Measurements from ENCODE around the gene MAP4K1.

Gene MAP4K1

DNA sequence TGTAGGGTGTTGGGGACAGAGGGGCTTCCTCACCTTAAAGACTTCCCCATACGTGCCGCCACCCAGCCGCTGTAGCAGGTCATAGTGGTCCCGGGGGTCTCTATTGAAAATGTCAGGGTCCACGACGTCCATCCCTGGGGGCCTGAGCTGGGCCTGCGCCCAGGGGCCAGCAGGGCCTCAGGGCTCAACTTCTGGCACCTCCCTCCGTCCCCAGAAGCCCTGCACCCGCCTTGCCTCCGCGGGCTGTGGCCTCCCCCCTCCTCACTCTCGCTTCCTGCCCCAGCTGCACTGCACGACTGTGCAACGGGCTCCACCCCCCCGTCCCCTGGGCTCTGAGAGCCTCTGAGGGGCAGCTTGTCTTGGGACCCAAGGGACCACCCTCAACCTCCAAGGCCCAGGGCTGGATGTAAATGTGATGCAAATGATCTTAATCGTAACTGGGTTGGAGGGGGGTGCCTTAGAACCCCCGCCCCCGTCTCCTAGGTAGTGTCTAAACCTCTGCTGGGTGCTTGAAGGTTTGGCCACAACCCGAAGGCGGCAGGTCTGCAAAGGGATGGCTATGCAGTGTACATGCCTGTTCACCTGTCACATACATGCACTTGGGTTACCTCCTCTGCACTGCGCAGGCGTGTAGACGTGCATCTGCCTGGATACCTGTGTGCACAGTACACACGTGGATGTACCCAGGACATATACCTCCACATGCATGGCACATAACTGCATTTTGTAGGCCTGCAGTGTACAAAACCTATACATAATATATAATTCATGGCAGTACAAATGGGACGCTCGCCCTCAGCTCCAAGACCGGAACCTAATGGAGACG, at the start of gene MAP4K1:
Gene MAP4K1 (minus strand): TSS at position 190 of the 826 bp plus-strand sequence. CDS start 58 bp downstream, at position 132.
- peak; percentile 45 for DNase-seq (ENCODE audit: low read depth)
- TF ChIP-seq, protein P1, sequence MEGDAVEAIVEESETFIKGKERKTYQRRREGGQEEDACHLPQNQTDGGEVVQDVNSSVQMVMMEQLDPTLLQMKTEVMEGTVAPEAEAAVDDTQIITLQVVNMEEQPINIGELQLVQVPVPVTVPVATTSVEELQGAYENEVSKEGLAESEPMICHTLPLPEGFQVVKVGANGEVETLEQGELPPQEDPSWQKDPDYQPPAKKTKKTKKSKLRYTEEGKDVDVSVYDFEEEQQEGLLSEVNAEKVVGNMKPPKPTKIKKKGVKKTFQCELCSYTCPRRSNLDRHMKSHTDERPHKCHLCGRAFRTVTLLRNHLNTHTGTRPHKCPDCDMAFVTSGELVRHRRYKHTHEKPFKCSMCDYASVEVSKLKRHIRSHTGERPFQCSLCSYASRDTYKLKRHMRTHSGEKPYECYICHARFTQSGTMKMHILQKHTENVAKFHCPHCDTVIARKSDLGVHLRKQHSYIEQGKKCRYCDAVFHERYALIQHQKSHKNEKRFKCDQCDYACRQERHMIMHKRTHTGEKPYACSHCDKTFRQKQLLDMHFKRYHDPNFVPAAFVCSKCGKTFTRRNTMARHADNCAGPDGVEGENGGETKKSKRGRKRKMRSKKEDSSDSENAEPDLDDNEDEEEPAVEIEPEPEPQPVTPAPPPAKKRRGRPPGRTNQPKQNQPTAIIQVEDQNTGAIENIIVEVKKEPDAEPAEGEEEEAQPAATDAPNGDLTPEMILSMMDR (IDR thresholded peaks at IDR 0.05; ENCODE audit: insufficient read depth, low read depth, low read length, missing control alignments) = no peak
- peak within 1 kb of the TSS; percentile 100 for H3K4me3 ChIP-seq (ENCODE audit: low read length)

- TF ChIP-seq, protein P1 (IDR thresholded peaks at IDR 0.05; ENCODE audit: insufficient read depth, low read depth, low read length, missing control alignments) = peak; percentile 5
- H3K4me3 ChIP-seq (ENCODE audit: low read length) = no peak overlapping the region
- DNase-seq (ENCODE audit: low read depth) = peak; percentile 76
Observed at GRCh38 chr19:38666663-38667511, 49.1 kb upstream of the MAP4K1 start.

GRCh38 chr19:38665950-38666662, 48.4 kb upstream of the MAP4K1 start:
- TF ChIP-seq, protein P1 (IDR thresholded peaks at IDR 0.05; ENCODE audit: insufficient read depth, low read depth, low read length, missing control alignments) = no peak
- no peak overlapping the region for H3K4me3 ChIP-seq (ENCODE audit: low read length)
- DNase-seq (ENCODE audit: low read depth) = no peak

DNA sequence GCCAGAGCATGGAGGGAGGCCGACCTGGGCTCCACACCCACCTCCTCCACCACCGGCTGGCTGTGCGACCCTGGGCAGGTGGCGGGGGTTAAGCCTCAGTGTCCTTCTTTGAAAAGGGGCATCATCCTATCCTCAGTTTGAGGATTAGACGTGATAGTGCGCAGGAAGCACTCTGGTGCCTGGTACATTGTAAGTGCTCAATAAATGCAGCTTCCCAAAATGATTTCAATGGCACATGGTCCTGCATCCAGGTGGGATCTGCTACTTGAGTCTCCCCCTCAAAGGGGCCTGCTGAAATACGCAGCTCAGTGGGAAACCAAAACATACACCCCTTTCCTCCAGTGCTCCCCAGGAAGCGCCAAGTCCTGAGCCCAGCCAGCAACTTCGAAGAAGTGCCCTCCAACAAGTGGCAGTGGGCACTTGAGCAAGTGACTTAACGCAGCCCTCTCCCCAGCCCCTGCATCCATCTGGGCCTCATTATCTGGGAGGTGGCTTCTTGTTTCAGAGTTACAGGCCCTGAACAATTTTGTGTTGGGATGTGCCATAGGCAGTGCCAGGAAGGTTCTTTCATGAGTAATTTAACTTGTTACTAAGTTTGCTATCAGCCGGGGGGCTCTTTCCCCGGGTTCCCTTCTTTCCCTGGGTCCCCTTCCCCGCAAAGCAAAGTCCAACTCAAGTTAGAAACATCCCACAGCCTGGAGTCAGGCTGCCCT, 47.6 kb upstream of the MAP4K1 start:
- no peak for DNase-seq (ENCODE audit: low read depth)
- no peak overlapping the region for H3K4me3 ChIP-seq (ENCODE audit: low read length)
- TF ChIP-seq, protein P1 (IDR thresholded peaks at IDR 0.05; ENCODE audit: insufficient read depth, low read depth, low read length, missing control alignments) = no peak

- TF ChIP-seq, protein P1 (IDR thresholded peaks at IDR 0.05; ENCODE audit: insufficient read depth, low read depth, low read length, missing control alignments) = no peak
- H3K4me3 ChIP-seq (ENCODE audit: low read length) = no peak overlapping the region
- no peak for DNase-seq (ENCODE audit: low read depth)
Observed at GRCh38 chr19:38664503-38665211, 46.9 kb upstream of the MAP4K1 start.

All from epithelial cell of esophagus (primary cell).